ENCODE data around the gene C11orf98. TPM values are rescaled to one million over a fixed set of nuclear protein-coding genes. Genes with fewer than 3 reads are reported as not detected.

C11orf98 gene
- total and polyA plus RNA-seq, 2 of the 13 experiments (the other 11 are each of a cell fraction or from before 2014, with no cell fraction given) = 30.4 to 91.8 TPM

- TF ChIP-seq ZNF280B (CRISPR knock-in tag; IDR thresholded peaks at IDR 0.05; ENCODE audit: borderline replicate concordance) = peak; percentile 57
- TF ChIP-seq ZNF572 (CRISPR knock-in tag; IDR thresholded peaks at IDR 0.05) = no peak
- no peak for TF ChIP-seq ZNF318 (CRISPR knock-in tag; IDR thresholded peaks at IDR 0.05)
- TF ChIP-seq ZNF263 (CRISPR knock-in tag; IDR thresholded peaks at IDR 0.05) = 0 out of 2 replicates have a peak, but pooled peaks have one; percentile 2
- 0 out of 2 replicates have a peak, but pooled peaks have one; percentile 65 for TF ChIP-seq PRMT3 (CRISPR knock-in tag; IDR thresholded peaks at IDR 0.05; ENCODE audit: borderline replicate concordance, low read depth)
- TF ChIP-seq ZNF441 (CRISPR knock-in tag; IDR thresholded peaks at IDR 0.05; ENCODE audit: borderline replicate concordance) = peak; percentile 29; the same call in 1 of the 2 replicates
- TF ChIP-seq ZNF44 (CRISPR knock-in tag; IDR thresholded peaks at IDR 0.05) = no peak
- TF ChIP-seq ZNF292 (CRISPR knock-in tag; IDR thresholded peaks at IDR 0.05; ENCODE audit: borderline replicate concordance, low read depth) = 0 out of 2 replicates have a peak, but pooled peaks have one; percentile 33
- TF ChIP-seq ZNF749 (CRISPR knock-in tag; IDR thresholded peaks at IDR 0.05; ENCODE audit: borderline replicate concordance) = no peak
- TF ChIP-seq ZBTB4 (CRISPR knock-in tag; IDR thresholded peaks at IDR 0.05; ENCODE audit: borderline replicate concordance) = no peak
- TF ChIP-seq GLI4 (CRISPR knock-in tag; IDR thresholded peaks at IDR 0.05; ENCODE audit: borderline replicate concordance) = peak; percentile 52; the same call in 1 of the 2 replicates
- peak; percentile 42 for TF ChIP-seq MAX (IDR thresholded peaks at IDR 0.05)
- TF ChIP-seq STAT5B (CRISPR knock-in tag; IDR thresholded peaks at IDR 0.05) = 0 out of 2 replicates have a peak, but pooled peaks have one; percentile 11
- no peak for TF ChIP-seq FOXM1 (CRISPR knock-in tag; IDR thresholded peaks at IDR 0.05)
Observed at GRCh38 chr11:62645946-62646824, 18.8 kb downstream of the C11orf98 start, which contains the start of gene GANAB (continued).

Measured in HepG2 (cell line).